Activated naive CD8-positive, alpha-beta T cell treated with anti-CD3 and anti-CD28 coated beads for 36 hours (primary cell): ENCODE measurements around the gene ADCY1. TPM values are rescaled to one million over a fixed set of nuclear protein-coding genes. Genes with fewer than 3 reads are reported as not detected.

Experiments used
- DNase-seq: peaks from one replicate; pipeline ENCODE4 v3.0.0; 2021
- H3K27ac Mint-ChIP-seq: one replicate; pipeline ENCODE4 v1.8.0; 2022; ENCODE audit warnings: mild to moderate bottlenecking, moderate library complexity, mixed read lengths
- H3K27me3 Mint-ChIP-seq: one replicate; pipeline ENCODE4 v1.8.0; 2022; ENCODE audit warnings: mild to moderate bottlenecking, mixed read lengths
- H3K36me3 Mint-ChIP-seq: one replicate; pipeline ENCODE4 v1.8.0; 2021; ENCODE audit warnings: mild to moderate bottlenecking, mixed read lengths
- H3K4me1 Mint-ChIP-seq: one replicate; pipeline ENCODE4 v1.8.0; 2021; ENCODE audit warnings: mixed read lengths
- H3K4me3 Mint-ChIP-seq: one replicate; pipeline ENCODE4 v1.8.0; 2022; ENCODE audit warnings: mild to moderate bottlenecking, moderate library complexity, mixed read lengths
- H3K9me3 Mint-ChIP-seq: one replicate; pipeline ENCODE4 v1.8.0; 2022; ENCODE audit warnings: mixed read lengths
- total RNA-seq, 2 experiments: library from RNA; stranded (reverse); gene quantifications; one replicate each; pipeline ENCODE4 v1.2.3, GENCODE V29; 2021

ADCY1 gene
- total RNA-seq, 2 experiments from 2014 or later, result 0.06 TPM; not detected in 1

DNA sequence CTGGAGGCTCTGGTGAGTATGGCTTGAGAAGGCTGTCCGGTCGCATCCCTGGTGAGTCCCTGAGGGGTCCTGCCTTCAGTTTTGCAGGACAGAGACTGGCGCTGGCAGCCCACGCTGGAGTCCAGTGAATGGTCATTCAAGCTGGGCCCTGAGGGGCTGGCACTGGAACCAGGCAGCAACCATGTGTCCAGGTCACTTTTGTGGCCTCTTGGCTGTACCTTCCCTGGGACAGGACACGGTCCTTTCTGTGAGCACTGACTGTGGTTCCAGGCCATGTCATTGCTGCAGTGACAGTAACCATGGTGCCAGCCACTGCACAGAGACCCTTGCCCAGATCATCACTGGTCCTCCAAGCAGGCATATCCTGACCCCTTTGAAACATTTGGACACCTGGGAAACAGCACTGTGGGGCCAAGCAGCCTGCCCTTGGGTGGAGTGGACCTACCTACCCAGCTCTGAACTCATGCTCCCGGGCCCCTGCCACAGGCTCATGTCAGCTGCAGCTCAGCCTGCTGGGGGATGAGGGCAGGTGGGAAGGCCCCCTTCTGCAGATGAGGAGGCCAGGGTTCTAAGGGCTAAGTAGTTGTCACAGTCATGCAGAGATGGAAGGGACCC is 72.1 kb downstream of the ADCY1 start:
- peaks cover 3% of the 10 kb centered on the region for H3K4me1 Mint-ChIP-seq
- H3K27me3 Mint-ChIP-seq, result peaks cover 8% of the 10 kb centered on the region
- no peaks in the 10 kb centered on the region for H3K36me3 Mint-ChIP-seq
- no peak overlapping the region for H3K4me3 Mint-ChIP-seq
- no peak for DNase-seq
- H3K9me3 Mint-ChIP-seq, result no peaks in the 10 kb centered on the region
- no peak overlapping the region for H3K27ac Mint-ChIP-seq

GRCh38 chr7:45646996-45647825 is 73.0 kb downstream of the ADCY1 start:
- H3K27ac Mint-ChIP-seq, result no peak overlapping the region
- H3K4me3 Mint-ChIP-seq, result no peak overlapping the region
- DNase-seq, result no peak
- peaks cover 7% of the 10 kb centered on the region for H3K27me3 Mint-ChIP-seq
- H3K9me3 Mint-ChIP-seq, result no peaks in the 10 kb centered on the region
- H3K4me1 Mint-ChIP-seq, result peaks cover 3% of the 10 kb centered on the region
- no peaks in the 10 kb centered on the region for H3K36me3 Mint-ChIP-seq

DNA sequence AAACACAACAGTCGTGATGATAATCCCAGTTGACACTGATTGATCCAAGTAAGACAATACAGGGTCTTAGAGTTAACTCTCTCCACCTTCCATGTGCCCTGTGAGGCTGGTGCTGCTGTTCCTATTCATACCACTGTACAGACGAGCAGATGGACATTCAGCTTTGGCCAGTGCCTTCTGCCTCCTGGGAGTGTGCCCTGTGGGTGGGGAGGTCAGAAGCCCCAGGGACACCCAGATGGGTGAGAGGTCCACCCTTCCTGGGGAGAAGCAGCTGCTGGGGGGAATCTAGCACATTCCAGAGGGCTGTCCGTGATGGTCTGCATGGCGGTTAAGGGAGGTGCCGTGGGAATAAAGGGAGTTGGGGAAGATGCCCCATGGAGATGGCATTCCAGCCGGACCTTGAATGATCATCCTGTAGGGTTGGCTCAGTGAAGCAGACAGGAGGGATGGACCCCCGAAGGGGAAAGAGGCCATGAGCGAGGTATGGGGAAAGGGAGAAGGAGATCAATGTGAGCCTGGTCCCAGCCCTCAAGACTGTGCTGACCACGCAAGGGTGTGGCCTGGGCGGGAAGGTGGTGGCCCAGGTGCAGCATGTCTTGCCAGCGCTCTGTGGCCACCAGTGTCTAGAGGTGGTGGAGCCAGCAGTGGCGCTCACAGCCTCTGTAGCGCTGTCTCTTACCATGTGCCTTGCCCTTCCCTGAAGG is 74.0 kb downstream of the ADCY1 start:
- Mint-ChIP-seq H3K4me1 (peaks cover 3% of the 10 kb centered on the region), H3K27ac (no peak overlapping the region), H3K36me3 (no peaks in the 10 kb centered on the region), H3K9me3 (no peaks in the 10 kb centered on the region), H3K4me3 (no peak overlapping the region), H3K27me3 (peaks cover 7% of the 10 kb centered on the region)
- DNase-seq, result no peak

- Mint-ChIP-seq H3K4me1 (peaks cover 3% of the 10 kb centered on the region), H3K9me3 (no peaks in the 10 kb centered on the region), H3K27ac (no peak overlapping the region), H3K36me3 (no peaks in the 10 kb centered on the region), H3K4me3 (no peak overlapping the region), H3K27me3 (peaks cover 7% of the 10 kb centered on the region)
- no peak for DNase-seq
Measured at GRCh38 chr7:45648671-45648995, 74.5 kb downstream of the ADCY1 start.

- DNase-seq, result no peak
- no peaks in the 10 kb centered on the region for H3K36me3 Mint-ChIP-seq
- H3K4me3 Mint-ChIP-seq, result no peak overlapping the region
- no peaks in the 10 kb centered on the region for H3K27me3 Mint-ChIP-seq
- H3K4me1 Mint-ChIP-seq, result peaks cover 3% of the 10 kb centered on the region
- no peaks in the 10 kb centered on the region for H3K9me3 Mint-ChIP-seq
- no peak overlapping the region for H3K27ac Mint-ChIP-seq
Measured at GRCh38 chr7:45649560-45650346, 75.6 kb downstream of the ADCY1 start.

GRCh38 chr7:45650404-45651394 is 76.5 kb downstream of the ADCY1 start:
- H3K27me3 Mint-ChIP-seq, result no peaks in the 10 kb centered on the region
- no peaks in the 10 kb centered on the region for H3K9me3 Mint-ChIP-seq
- DNase-seq, result no peak
- H3K36me3 Mint-ChIP-seq, result no peaks in the 10 kb centered on the region
- H3K27ac Mint-ChIP-seq, result no peak overlapping the region
- H3K4me3 Mint-ChIP-seq, result no peak overlapping the region
- peaks cover 3% of the 10 kb centered on the region for H3K4me1 Mint-ChIP-seq

DNA sequence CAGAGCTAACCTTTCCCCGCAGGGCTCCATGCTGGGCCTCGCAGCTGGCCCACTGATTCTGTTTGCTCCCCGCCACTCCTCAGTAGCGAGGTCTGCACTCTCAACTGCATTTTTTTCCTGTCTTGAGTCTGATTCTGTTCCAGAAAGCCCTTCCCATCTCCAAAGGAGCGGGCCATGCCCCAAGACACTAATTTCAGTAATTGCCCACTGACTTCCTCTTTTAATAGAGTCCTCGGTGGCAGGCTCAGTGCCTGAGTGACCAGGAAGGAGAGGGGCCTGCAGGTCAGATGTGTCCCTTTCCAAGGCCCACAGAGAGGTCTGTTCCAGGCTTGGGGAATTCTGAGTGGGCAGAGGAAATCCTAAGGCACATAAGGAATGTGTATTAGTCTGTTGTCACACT is 77.4 kb downstream of the ADCY1 start:
- Mint-ChIP-seq H3K27ac (no peak overlapping the region), H3K4me3 (no peak overlapping the region)

GRCh38 chr7:45652630-45653029 is 78.5 kb downstream of the ADCY1 start:
- Mint-ChIP-seq H3K4me1 (peaks cover 3% of the 10 kb centered on the region), H3K4me3 (no peak overlapping the region), H3K27ac (no peak overlapping the region), H3K9me3 (no peaks in the 10 kb centered on the region), H3K27me3 (no peaks in the 10 kb centered on the region), H3K36me3 (no peaks in the 10 kb centered on the region)
- DNase-seq, result no peak

More for the DNA sequence above, 77.4 kb downstream of the ADCY1 start:
- Mint-ChIP-seq H3K9me3 (no peaks in the 10 kb centered on the region), H3K27me3 (no peaks in the 10 kb centered on the region), H3K4me1 (peaks cover 3% of the 10 kb centered on the region), H3K36me3 (no peaks in the 10 kb centered on the region)
- DNase-seq, result no peak

DNA sequence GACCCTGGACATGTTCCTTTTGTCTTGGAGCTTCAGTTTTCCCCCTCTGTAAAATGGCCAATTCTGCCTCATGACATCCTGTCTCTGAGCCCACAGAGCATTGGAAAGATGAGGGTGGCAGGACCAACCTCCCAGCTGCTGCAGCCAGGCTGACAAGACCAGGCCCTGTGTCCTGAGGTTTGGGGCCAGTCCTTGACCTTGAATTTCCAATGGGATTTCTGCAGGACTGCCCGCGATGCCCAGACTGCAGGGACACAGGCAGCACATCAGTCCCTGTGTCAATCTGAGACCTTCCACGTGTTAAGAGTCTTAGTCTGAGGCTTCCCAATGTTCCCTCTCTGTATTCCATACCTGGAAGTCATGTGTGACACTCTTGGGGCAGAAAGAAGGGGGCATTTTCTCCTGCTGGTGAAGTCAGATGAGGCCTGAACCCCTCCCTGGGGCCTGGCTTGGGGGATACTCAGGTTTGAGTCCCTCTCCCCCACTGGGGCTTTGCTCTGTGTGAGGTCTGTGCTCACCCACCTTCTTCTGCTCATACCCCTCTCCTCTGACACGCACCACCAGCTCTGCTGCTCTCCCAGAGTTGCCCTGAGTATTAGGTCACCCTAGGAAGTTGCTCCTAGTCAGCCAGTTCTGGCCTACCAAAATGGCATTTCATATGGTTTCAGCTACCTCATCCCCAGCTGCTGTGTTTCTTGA is 79.2 kb downstream of the ADCY1 start:
- Mint-ChIP-seq H3K27me3 (no peaks in the 10 kb centered on the region), H3K4me3 (no peak overlapping the region), H3K9me3 (no peaks in the 10 kb centered on the region), H3K4me1 (peaks cover 3% of the 10 kb centered on the region), H3K36me3 (no peaks in the 10 kb centered on the region), H3K27ac (no peak overlapping the region)
- no peak for DNase-seq

DNA sequence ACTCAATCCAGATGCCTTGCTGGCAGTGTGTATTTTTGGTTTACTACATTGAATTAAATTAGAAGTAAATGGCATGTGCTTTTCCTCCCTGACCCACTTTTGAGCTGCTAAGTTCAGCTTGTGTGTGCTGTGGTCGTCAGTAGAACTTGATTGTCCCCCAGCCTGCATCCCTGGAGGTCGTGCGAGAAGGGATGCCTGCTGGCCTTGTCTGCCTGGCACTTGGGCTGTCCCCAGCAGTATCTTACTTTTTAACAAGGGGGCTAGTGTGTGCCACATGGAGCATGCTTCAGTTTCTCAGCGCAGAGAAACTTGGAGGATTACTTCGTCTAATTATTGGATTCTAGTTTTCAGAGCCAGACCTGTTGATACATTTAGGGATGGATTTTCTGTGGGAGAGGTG is 80.2 kb downstream of the ADCY1 start:
- H3K27ac Mint-ChIP-seq, result no peak overlapping the region
- no peaks in the 10 kb centered on the region for H3K27me3 Mint-ChIP-seq
- H3K36me3 Mint-ChIP-seq, result no peaks in the 10 kb centered on the region
- no peak for DNase-seq
- H3K9me3 Mint-ChIP-seq, result no peaks in the 10 kb centered on the region
- no peak overlapping the region for H3K4me3 Mint-ChIP-seq
- peaks cover 3% of the 10 kb centered on the region for H3K4me1 Mint-ChIP-seq

DNA sequence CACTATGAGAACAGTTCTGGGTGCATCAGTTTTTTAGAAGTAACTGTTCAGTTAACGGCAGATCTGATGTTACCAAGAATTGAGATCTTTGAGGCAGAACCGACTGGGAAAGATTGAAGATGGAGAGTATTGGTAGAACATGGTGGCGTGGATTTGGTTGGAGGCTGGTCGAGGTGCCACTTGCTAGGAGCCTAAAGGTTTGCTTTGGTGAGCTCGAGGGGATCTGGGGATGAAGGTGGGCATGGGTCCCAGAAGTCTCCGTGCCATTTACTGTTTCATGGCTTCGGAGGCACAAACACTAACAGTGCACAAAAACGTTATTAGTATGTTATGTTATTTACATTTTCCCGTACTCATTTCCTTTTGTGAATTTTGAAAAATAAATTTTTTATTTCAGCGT is 81.4 kb downstream of the ADCY1 start:
- H3K36me3 Mint-ChIP-seq, result no peaks in the 10 kb centered on the region
- no peaks in the 10 kb centered on the region for H3K27me3 Mint-ChIP-seq
- H3K9me3 Mint-ChIP-seq, result no peaks in the 10 kb centered on the region
- no peak for DNase-seq
- peaks cover 3% of the 10 kb centered on the region for H3K4me1 Mint-ChIP-seq
- H3K27ac Mint-ChIP-seq, result no peak overlapping the region
- H3K4me3 Mint-ChIP-seq, result no peak overlapping the region

GRCh38 chr7:45656431-45656830 is 82.3 kb downstream of the ADCY1 start:
- no peaks in the 10 kb centered on the region for H3K4me1 Mint-ChIP-seq
- no peak overlapping the region for H3K27ac Mint-ChIP-seq
- H3K9me3 Mint-ChIP-seq, result no peaks in the 10 kb centered on the region
- no peak for DNase-seq
- H3K27me3 Mint-ChIP-seq, result no peaks in the 10 kb centered on the region
- no peaks in the 10 kb centered on the region for H3K36me3 Mint-ChIP-seq
- H3K4me3 Mint-ChIP-seq, result no peak overlapping the region

DNA sequence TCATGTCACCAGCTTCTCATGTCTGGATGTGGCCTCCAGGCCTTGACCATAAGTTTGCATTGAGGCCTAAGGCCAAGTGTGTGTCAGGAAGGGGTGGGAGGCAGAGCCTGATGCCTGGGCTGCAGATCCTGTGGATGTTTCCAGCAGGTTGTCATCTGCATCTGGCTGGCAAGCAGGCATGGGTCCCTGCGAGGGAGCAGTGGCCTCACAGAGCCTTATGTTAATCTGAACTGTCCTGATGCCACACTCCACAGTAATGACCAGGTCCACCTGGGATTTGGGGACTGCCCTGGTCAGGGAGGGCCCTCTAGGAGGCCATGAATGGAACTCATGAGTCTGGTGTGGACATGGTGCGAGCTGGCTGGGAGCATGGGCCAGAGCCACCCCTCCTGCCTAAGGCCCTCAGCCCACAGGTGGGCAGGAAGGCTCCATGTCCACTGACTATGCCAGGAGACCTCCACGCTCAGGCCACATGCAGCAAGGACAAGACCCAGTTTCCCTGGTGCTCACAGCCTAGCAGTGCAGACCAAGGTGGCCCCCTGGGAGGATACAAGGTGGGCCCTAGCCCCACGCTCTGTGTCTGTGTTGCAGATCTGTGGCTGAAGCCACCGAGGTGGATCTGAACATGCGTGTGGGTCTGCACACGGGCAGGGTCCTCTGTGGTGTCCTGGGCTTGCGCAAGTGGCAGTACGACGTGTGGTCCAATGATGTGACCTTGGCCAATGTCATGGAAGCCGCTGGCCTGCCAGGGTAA is 83.1 kb downstream of the ADCY1 start:
- Mint-ChIP-seq H3K9me3 (no peaks in the 10 kb centered on the region), H3K36me3 (no peaks in the 10 kb centered on the region), H3K4me3 (no peak overlapping the region), H3K27ac (no peak overlapping the region), H3K4me1 (no peaks in the 10 kb centered on the region), H3K27me3 (no peaks in the 10 kb centered on the region)
- DNase-seq, result no peak
